BLaER1 treated with 17β-estradiol and CSF1 and Interleukin-3, amounts not matched to agents 10 nM and 100 nM (cell line): Measurements from ENCODE around the gene CSMD2.
A peak's percentile ranks its signal among the peaks of the same experiment; 100 is the strongest.

Experiments used
- H3K27ac ChIP-seq, 11 experiments: shearing (Covaris generic); formaldehyde crosslinking; 2 replicates each; pipeline ENCODE4 v1.8.1; 2022
- H3K27me3 ChIP-seq, 11 experiments: shearing (Covaris generic); formaldehyde crosslinking; 2 replicates each; pipeline ENCODE4 v1.8.1; 2022
- H3K36me3 ChIP-seq, 11 experiments: shearing (Covaris generic); formaldehyde crosslinking; 2 replicates each; pipeline ENCODE4 v1.8.1; 2022
- H3K4me1 ChIP-seq, 10 experiments: shearing (Covaris generic); formaldehyde crosslinking; 2 replicates each; pipeline ENCODE4 v1.8.1; 2022
- H3K4me2 ChIP-seq, 11 experiments: shearing (Covaris generic); formaldehyde crosslinking; 2 replicates each; pipeline ENCODE4 v1.8.1; 2022
- H3K4me3 ChIP-seq, 10 experiments: shearing (Covaris generic); formaldehyde crosslinking; 2 replicates each; pipeline ENCODE4 v1.8.1; 2022
- H3K9ac ChIP-seq, 11 experiments: shearing (Covaris generic); formaldehyde crosslinking; 2 replicates each; pipeline ENCODE4 v1.8.1; 2022
- H3K9me3 ChIP-seq, 11 experiments: shearing (Covaris generic); formaldehyde crosslinking; replicated peaks in 1 of 11; 2 replicates each; pipeline ENCODE4 v1.8.1; 2022
- H4K20me1 ChIP-seq, 11 experiments: shearing (Covaris generic); formaldehyde crosslinking; 2 replicates each; pipeline ENCODE4 v1.8.1; 2022
- Cebpa-rat ChIP-seq, 11 experiments: shearing (Covaris generic); IDR thresholded peaks; 2 replicates each; pipeline ENCODE4 v1.8.1; 2022

The CSMD2 gene

GRCh38 chr1:33636209-33636608 is 528.8 kb downstream of the CSMD2 start:
- TF ChIP-seq Cebpa-rat (IDR thresholded peaks at IDR 0.05): no peak
- H3K36me3 ChIP-seq: no peaks in the 10 kb centered on the region
- H3K27ac ChIP-seq: no peak overlapping the region
- H3K4me1 ChIP-seq: no peaks in the 10 kb centered on the region
- no peaks in the 10 kb centered on the region; a peak in 1 of 22 replicates for H4K20me1 ChIP-seq
- H3K4me3 ChIP-seq: no peak overlapping the region
- no peak overlapping the region for H3K9ac ChIP-seq
- H3K27me3 ChIP-seq: no peaks in the 10 kb centered on the region
- H3K9me3 ChIP-seq: no peaks in the 10 kb centered on the region
- H3K4me2 ChIP-seq: no peak overlapping the region

- Histone ChIP-seq H3K9me3 (no peaks in the 10 kb centered on the region), H4K20me1 (no peaks in the 10 kb centered on the region; a peak in 1 of 22 replicates), H3K4me3 (no peak overlapping the region), H3K4me2 (no peak overlapping the region), H3K36me3 (no peaks in the 10 kb centered on the region), H3K9ac (no peak overlapping the region), H3K27me3 (no peaks in the 10 kb centered on the region), H3K4me1 (no peaks in the 10 kb centered on the region), H3K27ac (no peak overlapping the region)
- TF ChIP-seq Cebpa-rat (IDR thresholded peaks at IDR 0.05): no peak
Observed at GRCh38 chr1:33635336-33636012, 529.6 kb downstream of the CSMD2 start.

GRCh38 chr1:33634806-33635205 is 530.2 kb downstream of the CSMD2 start:
- Histone ChIP-seq H3K27ac (no peak overlapping the region), H3K4me1 (peaks cover 0 to 3% (median 2%) of the 10 kb centered on the region in 10 experiments; a peak in 5 of 20 replicates), H3K36me3 (no peaks in the 10 kb centered on the region), H3K4me3 (no peak overlapping the region), H3K9me3 (no peaks in the 10 kb centered on the region), H3K27me3 (no peaks in the 10 kb centered on the region), H4K20me1 (no peaks in the 10 kb centered on the region; a peak in 1 of 22 replicates), H3K9ac (no peak overlapping the region), H3K4me2 (no peak overlapping the region)
- TF ChIP-seq Cebpa-rat (IDR thresholded peaks at IDR 0.05): no peak

- no peak overlapping the region for H3K4me2 ChIP-seq
- no peak for TF ChIP-seq Cebpa-rat (IDR thresholded peaks at IDR 0.05)
Observed at GRCh38 chr1:33634143-33634542, 530.9 kb downstream of the CSMD2 start.

GRCh38 chr1:33633019-33633801 is 531.8 kb downstream of the CSMD2 start:
- Histone ChIP-seq H3K27ac (no peak overlapping the region), H3K9ac (no peak overlapping the region), H3K4me3 (no peak overlapping the region), H3K4me1 (peaks cover 0 to 8% (median 6%) of the 10 kb centered on the region in 10 experiments; a peak in 8 of 20 replicates), H4K20me1 (no peaks in the 10 kb centered on the region; a peak in 1 of 22 replicates), H3K27me3 (no peaks in the 10 kb centered on the region), H3K36me3 (no peaks in the 10 kb centered on the region), H3K9me3 (no peaks in the 10 kb centered on the region), H3K4me2 (no peak overlapping the region)
- TF ChIP-seq Cebpa-rat (IDR thresholded peaks at IDR 0.05): no peak

More at GRCh38 chr1:33634143-33634542, 530.9 kb downstream of the CSMD2 start:
- Histone ChIP-seq H3K9ac (no peak overlapping the region), H4K20me1 (no peaks in the 10 kb centered on the region; a peak in 1 of 22 replicates), H3K4me1 (peaks cover 0 to 7% (median 5%) of the 10 kb centered on the region in 10 experiments; a peak in 5 of 20 replicates), H3K9me3 (no peaks in the 10 kb centered on the region), H3K27me3 (no peaks in the 10 kb centered on the region), H3K27ac (no peak overlapping the region), H3K4me3 (no peak overlapping the region), H3K36me3 (no peaks in the 10 kb centered on the region)

- no peaks in the 10 kb centered on the region for H3K27me3 ChIP-seq
Observed at GRCh38 chr1:33630686-33631085, 534.3 kb downstream of the CSMD2 start.

GRCh38 chr1:33626801-33627200 is 538.2 kb downstream of the CSMD2 start:
- Histone ChIP-seq H3K27ac (no peak overlapping the region), H3K9ac (no peak overlapping the region), H3K4me3 (no peak overlapping the region), H4K20me1 (no peaks in the 10 kb centered on the region), H3K4me2 (no peak overlapping the region; a peak in 1 of 22 replicates), H3K36me3 (no peaks in the 10 kb centered on the region), H3K27me3 (no peaks in the 10 kb centered on the region), H3K9me3 (no peaks in the 10 kb centered on the region), H3K4me1 (peaks cover 5 to 18% (median 15%) of the 10 kb centered on the region in 10 experiments; a peak in 17 of 20 replicates)
- TF ChIP-seq Cebpa-rat (IDR thresholded peaks at IDR 0.05): no peak

More at GRCh38 chr1:33630686-33631085, 534.3 kb downstream of the CSMD2 start:
- H3K36me3 ChIP-seq: no peaks in the 10 kb centered on the region
- no peak overlapping the region for H3K4me2 ChIP-seq
- H4K20me1 ChIP-seq: no peaks in the 10 kb centered on the region; a peak in 1 of 22 replicates
- H3K4me1 ChIP-seq: peaks cover 5 to 18% (median 15%) of the 10 kb centered on the region in 10 experiments; a peak in 17 of 20 replicates
- no peak for TF ChIP-seq Cebpa-rat (IDR thresholded peaks at IDR 0.05)
- no peak overlapping the region for H3K9ac ChIP-seq
- H3K9me3 ChIP-seq: no peaks in the 10 kb centered on the region
- no peak overlapping the region for H3K4me3 ChIP-seq
- no peak overlapping the region for H3K27ac ChIP-seq

- no peaks in the 10 kb centered on the region for H3K9me3 ChIP-seq
- H3K4me2 ChIP-seq: peak overlapping the region in 1 of 11 experiments; percentile 55; a peak in 2 of 22 replicates
- H3K9ac ChIP-seq: no peak overlapping the region
- no peaks in the 10 kb centered on the region for H3K36me3 ChIP-seq
- no peak for TF ChIP-seq Cebpa-rat (IDR thresholded peaks at IDR 0.05)
- no peaks in the 10 kb centered on the region for H3K27me3 ChIP-seq
- no peaks in the 10 kb centered on the region for H4K20me1 ChIP-seq
- peaks cover 5 to 18% (median 15%) of the 10 kb centered on the region in 10 experiments; a peak in 17 of 20 replicates for H3K4me1 ChIP-seq
- no peak overlapping the region for H3K27ac ChIP-seq
- no peak overlapping the region for H3K4me3 ChIP-seq
Observed at GRCh38 chr1:33624991-33625870, 539.8 kb downstream of the CSMD2 start.
